GM23338 (cell line): ENCODE measurements around the gene ZNF787.

Experiments used
- CREB1 ChIP-seq: fragments of 250-450 bp; sonication (Bioruptor Pico); IDR thresholded peaks from 2 replicates; pipeline ENCODE4 v1.5.0; 2020; ENCODE audit warnings: low read depth, mild to moderate bottlenecking, moderate library complexity
- CTCF ChIP-seq, 2 experiments: fragments of 200-600 bp in 1 of 2; sonication (generic) in 1 of 2; conservative IDR thresholded peaks; 2 replicates each; pipeline versions ENCODE4 v1.5.1 to v1.6.1; 2016 to 2017; ENCODE audit warnings: antibody characterized with exemption in 2 of 2, low read depth in 2 of 2, mild to moderate bottlenecking in 2 of 2, moderate library complexity in 1 of 2
- ETS1 ChIP-seq: IDR thresholded peaks from 2 replicates; pipeline ENCODE4 v1.6.1; 2016; ENCODE audit warnings: antibody characterized with exemption
- EZH2 ChIP-seq: fragments of 200-600 bp; sonication (generic); IDR thresholded peaks from one replicate; pipeline ENCODE4 v1.8.0; 2017; ENCODE audit warnings: antibody characterized with exemption, mild to moderate bottlenecking, low read depth; ENCODE audit not compliant: unreplicated experiment
- EZH2phosphoT487 ChIP-seq: fragments of 200-600 bp; sonication (generic); IDR thresholded peaks from one replicate; pipeline ENCODE4 v1.8.1; 2018; ENCODE audit warnings: antibody characterized with exemption; ENCODE audit not compliant: unreplicated experiment
- JUNB ChIP-seq: IDR thresholded peaks from one replicate; pipeline ENCODE4 v1.6.1; 2016; ENCODE audit warnings: antibody characterized with exemption; ENCODE audit not compliant: unreplicated experiment
- NANOG ChIP-seq: IDR thresholded peaks from 2 replicates; pipeline ENCODE4 v1.6.1; 2016; ENCODE audit warnings: antibody characterized with exemption, borderline replicate concordance
- POLR2AphosphoS5 ChIP-seq: IDR thresholded peaks from 2 replicates; pipeline ENCODE4 v1.6.1; 2016; ENCODE audit warnings: antibody characterized with exemption, low read depth
- REST ChIP-seq: IDR thresholded peaks from one replicate; pipeline ENCODE4 v1.6.1; 2018; ENCODE audit warnings: antibody characterized with exemption; ENCODE audit not compliant: unreplicated experiment
- STAT1 ChIP-seq: IDR thresholded peaks from one replicate; pipeline ENCODE4 v1.6.1; 2016; ENCODE audit warnings: antibody characterized with exemption; ENCODE audit not compliant: unreplicated experiment
- ZNF114 ChIP-seq: fragments of 250-450 bp; sonication (Bioruptor Pico); IDR thresholded peaks from 2 replicates; pipeline ENCODE4 v1.5.0; 2020; ENCODE audit warnings: mild to moderate bottlenecking, moderate library complexity
- ZNF331 ChIP-seq: fragments of 250-450 bp; sonication (Bioruptor Pico); IDR thresholded peaks from 2 replicates; pipeline ENCODE4 v1.5.0; 2020; ENCODE audit warnings: low read depth, mild to moderate bottlenecking, moderate library complexity
- ZNF462 ChIP-seq: fragments of 250-450 bp; sonication (Bioruptor Pico); IDR thresholded peaks from 2 replicates; pipeline ENCODE4 v1.5.0; 2020; ENCODE audit warnings: mild to moderate bottlenecking, moderate library complexity

GRCh38 chr19:56110515-56111448, 10.3 kb downstream of the ZNF787 start:
- TF ChIP-seq CTCF (conservative IDR thresholded peaks at IDR 0.05; ENCODE audit: low read depth in 2 of 2) (no peak), EZH2 (no peak), REST (no peak), POLR2AphosphoS5 (no peak), STAT1 (no peak), EZH2phosphoT487 (no peak), NANOG (no peak), CREB1 (no peak), JUNB (no peak), ZNF114 (CRISPR knock-in tag) (no peak), ETS1 (no peak), ZNF331 (CRISPR knock-in tag) (no peak), ZNF462 (CRISPR knock-in tag) (no peak)
